GM12872 (cell line): Measurements from ENCODE around the gene SNX1.

ENCODE experiments used
- CTCF ChIP-seq: IDR thresholded peaks from 3 replicates; pipeline ENCODE4 v1.5.1; 2011; ENCODE audit warnings: low read depth, mild to moderate bottlenecking, low read length, moderate library complexity; ENCODE audit not compliant: insufficient read depth

Gene SNX1

GRCh38 chr15:64070965-64071851 is 24.6 kb upstream of the SNX1 start:
- no peak for TF ChIP-seq CTCF

GRCh38 chr15:64071931-64072765 is 23.6 kb upstream of the SNX1 start:
- no peak for TF ChIP-seq CTCF

- no peak for TF ChIP-seq CTCF
Measured at GRCh38 chr15:64072812-64073211, 23.0 kb upstream of the SNX1 start.

- TF ChIP-seq CTCF, result no peak
Measured at GRCh38 chr15:64082757-64083156, 13.0 kb upstream of the SNX1 start.

GRCh38 chr15:64089543-64090280 is 6.1 kb upstream of the SNX1 start:
- TF ChIP-seq CTCF, result no peak

GRCh38 chr15:64090527-64090926 is 5.3 kb upstream of the SNX1 start:
- no peak for TF ChIP-seq CTCF
